ENCODE measurements around the gene AIPL1. TPM values are rescaled to one million over a fixed set of nuclear protein-coding genes. Genes with fewer than 3 reads are reported as not detected.

AIPL1 gene
- total RNA-seq (2012; rRNA removed), result not detected in 2 replicates
- polyA plus RNA-seq (2012; rRNA removed), result not detected in 2 replicates
- 0.02 TPM in 1 of 2 replicates, not detected in the other for polyA plus RNA-seq (2012; cell fraction: cytosol; rRNA removed)
- polyA plus RNA-seq (2012; cell fraction: nucleus; rRNA removed; ENCODE audit: low replicate concordance), result not detected in 2 replicates
- not detected for Bru-seq, nascent RNA
- BruChase-seq, experiment 1, labeled RNA remaining after a 6-hour chase, result not detected
- BruChase-seq, experiment 2, labeled RNA remaining after a 2-hour chase, result not detected
- long read RNA-seq, result 0 reads

DNA sequence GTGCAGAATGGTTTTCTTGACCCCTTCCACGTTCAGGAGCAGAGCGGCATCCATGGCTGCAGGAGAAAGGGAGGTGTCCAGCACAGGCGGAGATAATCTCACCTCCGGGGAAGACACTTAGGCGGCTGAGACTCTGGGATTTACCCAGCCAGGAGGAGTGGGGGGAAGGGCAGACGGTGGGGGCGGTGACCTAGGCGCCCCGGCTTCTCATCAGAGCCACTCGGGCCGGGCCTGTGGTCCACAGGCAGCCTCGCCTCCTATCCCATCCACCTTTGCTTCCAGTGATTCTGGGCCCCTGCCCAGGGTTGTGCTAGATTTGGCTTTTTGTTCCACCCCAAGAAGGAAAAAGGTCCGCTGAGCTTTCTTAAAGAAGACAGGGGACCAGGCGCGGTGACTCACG is at the start of gene AIPL1:
AIPL1 (minus strand) TSS at position 71 of the 400 bp plus-strand sequence; CDS start at position 54, 17 bp downstream.
- ChIA-PET CTCF (no interaction called here), POLR2A (ENCODE audit: unreplicated experiment) (no interaction called here)
- TF ChIP-seq BHLHE40 (IDR thresholded peaks at IDR 0.05; ENCODE audit: low read depth, low read length) (no peak), RAD21 (IDR thresholded peaks at IDR 0.05; ENCODE audit: low read length) (no peak), ELK1 (IDR thresholded peaks at IDR 0.05; ENCODE audit: borderline replicate concordance, low read depth, low read length) (no peak), CHD1 (IDR thresholded peaks at IDR 0.05; ENCODE audit: low read depth, low read length) (no peak), MAZ (IDR thresholded peaks at IDR 0.05; ENCODE audit: borderline replicate concordance, low read depth, low read length) (no peak), MAFK (IDR thresholded peaks at IDR 0.05; ENCODE audit: low read depth, low read length) (no peak), CTCF (conservative IDR thresholded peaks at IDR 0.05; ENCODE audit: low read depth, low read length) (no peak), RCOR1 (IDR thresholded peaks at IDR 0.05; ENCODE audit: insufficient replicate concordance, low read length) (no peak), NFE2L2 (IDR thresholded peaks at IDR 0.05; ENCODE audit: low read depth, low read length) (no peak), FOS (IDR thresholded peaks at IDR 0.05; ENCODE audit: low read depth, low read length) (no peak), MXI1 (IDR thresholded peaks at IDR 0.05; ENCODE audit: borderline replicate concordance, low read depth, low read length) (no peak), CEBPB (IDR thresholded peaks at IDR 0.05; ENCODE audit: low read depth, low read length) (no peak), POLR2A (IDR thresholded peaks at IDR 0.05; ENCODE audit: low read depth, low read length) (no peak)
- TF ChIP-seq, protein P1, sequence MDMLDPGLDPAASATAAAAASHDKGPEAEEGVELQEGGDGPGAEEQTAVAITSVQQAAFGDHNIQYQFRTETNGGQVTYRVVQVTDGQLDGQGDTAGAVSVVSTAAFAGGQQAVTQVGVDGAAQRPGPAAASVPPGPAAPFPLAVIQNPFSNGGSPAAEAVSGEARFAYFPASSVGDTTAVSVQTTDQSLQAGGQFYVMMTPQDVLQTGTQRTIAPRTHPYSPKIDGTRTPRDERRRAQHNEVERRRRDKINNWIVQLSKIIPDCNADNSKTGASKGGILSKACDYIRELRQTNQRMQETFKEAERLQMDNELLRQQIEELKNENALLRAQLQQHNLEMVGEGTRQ (IDR thresholded peaks at IDR 0.05; ENCODE audit: low read depth, low read length), result no peak
- in situ Hi-C loops (cut with MboI; ENCODE audit: low sequenced_read_pairs), result loop anchor here (25.0 kb wide), 1 partner anchor 1198 kb away; the partner anchor contains the start of gene SCIMP
- H4K5ac ChIP-seq (ENCODE audit: low read depth, low read length), result no peak within 1 kb of the TSS
- H3K9me3 ChIP-seq (ENCODE audit: control insufficient read depth, insufficient read depth, low read length), result peaks cover 3% of the 10 kb centered on the region
- no peak within 1 kb of the TSS for H3K4ac ChIP-seq (ENCODE audit: low read depth, low read length)
- H3K14ac ChIP-seq (replicated peaks; ENCODE audit: low read depth, low read length), result no peak within 1 kb of the TSS
- no peak within 1 kb of the TSS for H4K8ac ChIP-seq (ENCODE audit: low read depth in 2 of 2, low read length in 2 of 2)
- H3K4me3 ChIP-seq (ENCODE audit: insufficient read depth, low read depth, low read length), result no peak within 1 kb of the TSS
- H3K18ac ChIP-seq (ENCODE audit: low read depth, low read length), result no peak within 1 kb of the TSS
- no peak within 1 kb of the TSS for H2BK20ac ChIP-seq (ENCODE audit: low read depth, low read length)
- H4K20me1 ChIP-seq (ENCODE audit: insufficient read depth, low read length), result no peaks in the 10 kb centered on the region
- H2AK5ac ChIP-seq (ENCODE audit: low read depth, low read length), result no peak within 1 kb of the TSS
- no peak within 1 kb of the TSS for H3K4me2 ChIP-seq (ENCODE audit: low read depth, low read length)
- H2AK9ac ChIP-seq (replicated peaks; ENCODE audit: low read depth, low read length, poor library complexity), result no peak within 1 kb of the TSS
- dilution Hi-C loops (cut with HindIII; ENCODE audit: low sequenced_read_pairs, unreplicated experiment), result no loop called here
- no peak within 1 kb of the TSS for H2BK15ac ChIP-seq (ENCODE audit: low read depth, low read length)
- H3K27me3 ChIP-seq (ENCODE audit: control insufficient read depth, insufficient read depth, low read length), result peaks cover 10% of the 10 kb centered on the region
- WGBS, 2 experiments (ENCODE audit: extremely low coverage in 2 of 2, insufficient read length in 1 of 2), result no CpG with 5 or more reads among the region's 16 CpGs
- no peak within 1 kb of the TSS for H2BK120ac ChIP-seq (ENCODE audit: low read depth, low read length)
- H3K79me1 ChIP-seq (ENCODE audit: low read depth in 1 of 2, low read length in 2 of 2), result no peaks in the 10 kb centered on the region
- no peak within 1 kb of the TSS for H3K23ac ChIP-seq (ENCODE audit: low read depth, low read length)
- H3K36me3 ChIP-seq (ENCODE audit: control insufficient read depth, insufficient read depth, low read length), result no peaks in the 10 kb centered on the region
- intact Hi-C loops (cut with micrococcal nuclease), result loop anchor here (10.0 kb wide), 1 partner anchor 1190 kb away; no protein-coding TSS in a partner anchor
- no TSS peak for BruUV-seq (replicated peaks)
- no peak within 1 kb of the TSS for H2BK5ac ChIP-seq (ENCODE audit: low read depth, low read length, poor library complexity, severe bottlenecking)
- DNase-seq (no peak), ATAC-seq (ENCODE audit: low read depth) (no peak)
- no peak within 1 kb of the TSS for H3K27ac ChIP-seq (ENCODE audit: insufficient read depth, low read length)
- H3K9me1 ChIP-seq (ENCODE audit: insufficient read depth, low read length), result no peaks in the 10 kb centered on the region
- H2AFZ ChIP-seq (replicated peaks; ENCODE audit: low read length, poor library complexity), result no peak within 1 kb of the TSS
- no peak within 1 kb of the TSS for H3K56ac ChIP-seq (ENCODE audit: extremely low read depth, insufficient read depth, low read length)
- H3K4me1 ChIP-seq (ENCODE audit: control insufficient read depth, insufficient read depth, low read length), result no peaks in the 10 kb centered on the region
- no peak within 1 kb of the TSS for H4K91ac ChIP-seq (ENCODE audit: insufficient read depth, low read depth, low read length)
- no peak within 1 kb of the TSS for H3K9ac ChIP-seq (ENCODE audit: low read depth, low read length)
